Pulmonary artery endothelial cell (primary cell): ENCODE data around the gene ADAMTSL1. TPM values are rescaled to one million over a fixed set of nuclear protein-coding genes. Genes with fewer than 3 reads are reported as not detected.

ENCODE experiments used
- DNase-seq: peaks from one replicate; pipeline ENCODE4 v3.0.0-alpha.2; 2011; ENCODE audit warnings: low read depth, low spot score
- total RNA-seq: library from RNA; depleted of rRNA; stranded (reverse); fragments of >200 nt; gene quantifications from 2 replicates; pipeline ENCODE4 v1.2.3, GENCODE V29; 2014

Gene ADAMTSL1
- total RNA-seq, 1 donor from 2014 or later = 26.9 TPM

DNA sequence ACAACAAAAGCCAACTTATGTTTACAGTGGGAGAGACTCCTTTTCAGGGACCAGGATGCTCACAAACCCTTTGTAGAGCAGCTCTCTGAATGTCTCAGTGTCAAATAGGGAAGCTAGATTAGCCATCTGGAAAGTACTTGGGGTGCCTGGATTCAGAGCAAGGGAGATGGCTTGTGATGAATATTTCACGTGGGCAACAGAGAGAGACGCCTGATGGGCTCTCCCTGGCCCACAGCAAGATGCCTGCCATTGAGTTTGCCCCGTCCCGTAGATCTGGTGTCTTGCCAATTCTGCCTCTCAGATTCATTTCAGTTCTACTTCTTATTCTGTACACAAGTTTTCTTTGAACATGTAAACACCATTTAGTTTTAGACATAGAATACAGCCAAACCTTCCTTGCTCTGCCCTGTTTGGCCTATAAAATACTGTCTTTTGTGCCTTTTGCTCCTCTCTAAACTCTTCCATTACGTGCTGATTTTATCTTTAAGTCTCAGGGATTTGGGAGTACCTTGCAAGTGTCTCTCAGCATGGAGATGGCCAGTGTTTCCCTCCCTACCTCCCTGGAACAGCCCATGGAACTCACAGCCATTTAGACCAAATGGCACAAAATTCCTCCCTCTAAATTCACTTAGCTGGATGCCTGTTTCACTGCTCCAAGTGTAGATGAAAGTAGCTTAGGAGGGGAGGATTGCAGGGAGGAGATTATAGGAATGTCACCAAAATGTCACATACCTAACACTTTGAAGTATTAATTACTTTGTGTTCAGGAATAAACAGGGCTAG lies 324.7 kb downstream of the ADAMTSL1 start:
- DNase-seq = no peak

DNA sequence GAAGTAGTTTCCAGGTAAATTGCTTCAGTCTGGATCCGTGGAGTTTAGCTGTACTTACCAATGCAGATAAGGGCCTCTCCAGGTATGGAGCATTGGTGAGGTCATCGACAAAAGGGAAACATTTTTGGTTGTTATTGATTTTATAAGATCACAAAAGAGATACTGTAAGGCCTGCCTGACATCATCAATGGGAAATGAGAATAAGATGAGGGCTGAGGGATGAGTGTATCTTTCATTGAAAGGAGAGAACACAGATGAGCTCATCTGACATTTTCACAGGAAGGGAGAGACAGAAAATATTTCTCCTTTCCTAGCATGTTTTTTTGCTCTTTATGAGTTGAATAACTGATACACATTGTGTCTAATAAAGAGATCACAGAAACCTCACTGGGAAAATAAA lies 325.5 kb downstream of the ADAMTSL1 start:
- DNase-seq = no peak

DNA sequence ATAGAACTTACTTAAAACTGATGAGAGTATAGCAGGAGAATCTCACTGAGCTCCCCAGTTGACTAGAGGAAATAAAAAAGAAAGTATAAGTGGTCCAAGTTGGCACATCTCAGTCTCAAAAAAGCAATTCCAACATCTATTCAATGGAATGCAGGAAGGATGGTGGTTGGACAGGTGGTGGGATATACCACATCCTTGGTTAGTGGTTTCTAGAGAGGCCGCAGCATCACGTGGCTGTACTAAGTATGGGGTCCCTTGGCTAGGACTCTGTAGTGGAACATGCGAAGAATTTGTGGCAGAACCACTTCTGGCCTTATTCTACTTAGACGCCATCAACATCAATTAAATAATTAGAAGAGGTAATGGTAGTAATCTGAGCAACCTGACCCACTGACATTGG lies 326.6 kb downstream of the ADAMTSL1 start:
- no peak for DNase-seq

DNA sequence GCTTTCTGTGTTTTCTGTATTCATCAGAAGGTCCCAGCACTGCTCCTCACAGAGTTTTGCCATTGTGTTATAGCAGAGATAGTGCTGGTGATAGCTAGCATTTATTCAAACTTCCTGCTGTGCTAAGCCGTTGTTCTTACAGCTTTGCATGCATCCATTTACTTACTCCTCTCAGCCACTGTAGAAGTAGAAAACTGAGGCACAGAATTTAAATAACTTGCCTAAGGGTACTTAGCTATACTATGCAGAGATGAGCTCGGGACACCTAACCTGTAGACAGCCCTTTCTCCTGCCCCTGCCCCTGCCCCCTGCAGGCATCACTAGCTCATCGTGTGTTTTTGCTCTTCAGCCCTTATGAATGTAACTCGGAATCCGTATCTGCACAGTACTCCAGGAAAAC lies 331.4 kb downstream of the ADAMTSL1 start:
- no peak for DNase-seq

DNA sequence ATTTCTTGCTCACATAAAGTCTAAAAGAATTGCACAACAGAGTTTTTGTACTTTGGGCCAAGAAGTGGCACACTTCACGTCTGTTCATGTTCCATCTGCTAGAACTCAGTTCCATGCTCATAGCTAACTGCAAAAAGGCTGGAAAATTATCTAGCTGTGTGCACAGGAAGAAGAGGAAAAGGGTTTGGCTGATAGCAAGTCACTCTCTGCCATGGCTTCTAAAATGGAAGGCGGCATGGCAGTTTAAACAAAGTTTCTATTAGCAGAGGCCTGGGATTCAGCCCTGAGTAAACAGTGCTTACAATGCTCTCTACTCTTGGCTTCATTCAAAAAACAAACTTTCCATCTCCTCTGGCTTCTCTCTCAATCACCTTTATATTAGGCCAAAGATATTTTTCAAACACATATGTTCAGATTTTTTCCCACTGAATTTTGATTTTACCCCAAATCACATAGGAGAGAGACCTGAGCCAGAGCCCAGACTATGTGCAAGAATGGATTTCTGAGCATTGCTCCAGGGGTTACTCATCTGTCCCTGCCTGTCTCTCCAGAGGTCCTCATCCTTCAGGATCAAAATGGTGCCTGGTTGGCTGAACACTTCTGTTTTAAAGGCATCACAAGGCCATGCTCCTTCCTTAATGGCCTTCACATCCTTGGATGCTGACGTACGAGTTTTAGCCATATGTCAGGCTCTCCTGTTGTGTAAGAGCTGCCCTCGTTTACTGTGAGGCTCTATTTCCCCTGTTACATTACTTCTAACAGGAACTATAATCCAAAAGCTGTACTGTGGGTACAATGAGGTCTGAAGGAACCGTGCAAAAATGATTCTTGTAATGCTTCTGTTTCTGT lies 332.5 kb downstream of the ADAMTSL1 start:
- no peak for DNase-seq

DNA sequence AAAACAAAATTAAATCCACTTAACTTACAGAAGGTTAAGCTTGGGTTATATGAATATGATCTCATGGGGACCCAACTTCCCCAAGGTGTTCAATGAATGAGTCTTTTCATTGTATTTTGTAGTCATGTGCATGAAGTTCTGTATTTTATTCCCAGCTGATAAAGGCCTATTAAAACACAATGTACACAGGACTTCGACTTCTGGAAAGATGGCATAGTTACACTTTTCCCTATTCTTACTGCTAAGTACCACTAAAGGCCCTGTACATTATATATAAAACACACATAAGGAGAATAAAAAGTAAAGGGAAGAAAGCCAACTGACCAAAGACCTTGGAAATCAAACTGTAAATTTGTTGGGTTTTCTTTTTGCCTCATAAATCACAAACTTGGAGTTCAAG lies 336.6 kb downstream of the ADAMTSL1 start:
- no peak for DNase-seq

DNA sequence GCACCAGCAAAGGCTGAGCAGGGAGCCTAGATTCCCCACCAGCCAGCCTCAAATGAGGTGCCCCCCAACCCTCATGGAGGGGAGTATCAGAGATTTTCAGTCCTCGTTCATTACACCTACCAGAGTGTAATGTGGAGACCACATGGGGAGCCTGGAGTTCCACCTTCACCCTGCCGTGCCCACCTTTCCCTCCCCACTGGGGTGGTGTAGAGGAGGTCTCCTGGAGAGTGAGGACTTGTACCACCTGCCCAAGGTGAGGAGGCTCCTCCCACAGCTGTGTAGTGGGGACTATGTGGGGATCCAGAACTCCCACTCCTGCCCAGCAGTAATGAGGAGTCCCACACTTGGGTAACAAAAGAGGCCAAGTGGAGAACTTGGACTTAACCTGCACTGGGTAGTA lies 337.2 kb downstream of the ADAMTSL1 start:
- no peak for DNase-seq

DNA sequence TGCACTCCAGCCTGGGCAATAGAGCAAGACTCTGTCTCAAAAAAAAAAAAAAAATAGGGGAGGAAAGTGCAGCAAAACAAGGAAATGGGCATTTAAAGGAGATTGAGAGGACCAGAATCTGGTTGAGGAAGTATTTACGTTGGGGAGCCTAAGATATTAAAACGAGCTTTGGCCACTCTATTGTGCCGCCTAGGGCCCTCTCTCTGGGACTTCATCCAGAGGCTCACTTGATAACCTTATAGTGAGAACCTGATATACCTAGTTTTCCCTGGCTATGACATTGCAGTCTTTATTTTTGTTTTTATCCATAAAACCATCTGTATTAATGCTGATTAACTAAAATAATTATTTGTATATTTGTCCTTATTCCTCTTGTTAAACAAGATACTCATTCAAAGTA lies 345.5 kb downstream of the ADAMTSL1 start:
- DNase-seq = no peak

DNA sequence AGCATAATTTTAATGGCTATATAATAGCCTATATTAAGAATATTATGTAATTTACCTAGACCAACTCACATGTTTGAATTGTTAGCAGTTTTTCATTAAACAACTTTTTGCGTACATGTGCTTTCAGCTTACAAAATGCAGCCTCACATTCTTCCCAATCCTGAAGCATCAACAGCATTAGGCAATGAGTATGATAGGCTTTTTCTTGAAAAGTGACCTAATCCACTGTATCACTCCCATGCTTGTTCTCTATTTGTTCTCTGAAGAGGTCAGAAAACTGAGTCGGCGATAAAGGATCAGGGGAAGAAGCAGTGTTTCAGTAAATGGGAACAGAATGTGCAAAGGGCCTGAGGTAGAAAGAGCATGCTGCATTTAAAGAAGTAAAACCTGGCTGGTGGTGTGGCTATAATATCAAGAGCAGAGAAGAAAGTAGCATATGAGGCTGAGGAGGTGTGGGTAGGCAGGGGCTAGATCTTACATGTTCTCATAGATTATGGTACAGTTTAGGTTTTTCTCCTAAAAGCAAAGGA lies 346.7 kb downstream of the ADAMTSL1 start:
- no peak for DNase-seq

DNA sequence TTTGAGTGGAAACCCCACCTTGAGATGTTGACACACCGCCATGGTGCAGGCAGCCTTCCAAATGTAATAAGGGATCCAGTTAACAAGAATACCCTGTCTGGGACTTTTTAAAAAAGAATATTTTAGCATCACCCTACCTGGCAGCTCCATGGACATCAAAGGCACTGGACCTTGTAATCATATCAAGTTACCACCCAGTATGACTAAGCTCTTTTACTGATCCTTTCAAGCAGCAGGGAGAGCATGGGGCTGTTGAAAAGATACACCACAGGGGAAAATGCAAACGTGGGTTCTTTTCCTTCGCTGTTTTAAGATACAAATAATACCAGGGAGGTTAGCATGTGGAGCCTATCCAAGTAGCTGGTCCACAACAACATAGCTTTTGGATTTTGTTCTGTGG lies 347.8 kb downstream of the ADAMTSL1 start:
- DNase-seq = no peak

DNA sequence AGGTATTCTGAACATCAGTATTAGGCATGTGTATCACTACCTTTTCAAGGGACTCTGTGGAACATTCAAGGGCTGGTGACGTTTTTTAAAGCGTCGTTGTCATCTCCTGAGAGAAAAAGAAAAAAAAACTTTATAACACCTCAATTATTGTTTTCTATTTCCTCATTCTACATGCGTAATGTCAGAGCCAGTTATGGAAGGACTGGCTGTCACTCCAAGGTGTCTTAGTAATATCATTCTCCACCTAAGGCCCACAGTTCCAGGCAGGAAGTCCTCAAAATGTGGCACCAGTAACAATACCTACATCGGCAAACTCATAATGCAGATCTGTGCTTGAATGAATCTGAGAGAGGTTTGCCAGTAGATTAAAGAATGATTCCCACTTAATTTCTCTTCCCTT lies 348.9 kb downstream of the ADAMTSL1 start:
- no peak for DNase-seq

DNA sequence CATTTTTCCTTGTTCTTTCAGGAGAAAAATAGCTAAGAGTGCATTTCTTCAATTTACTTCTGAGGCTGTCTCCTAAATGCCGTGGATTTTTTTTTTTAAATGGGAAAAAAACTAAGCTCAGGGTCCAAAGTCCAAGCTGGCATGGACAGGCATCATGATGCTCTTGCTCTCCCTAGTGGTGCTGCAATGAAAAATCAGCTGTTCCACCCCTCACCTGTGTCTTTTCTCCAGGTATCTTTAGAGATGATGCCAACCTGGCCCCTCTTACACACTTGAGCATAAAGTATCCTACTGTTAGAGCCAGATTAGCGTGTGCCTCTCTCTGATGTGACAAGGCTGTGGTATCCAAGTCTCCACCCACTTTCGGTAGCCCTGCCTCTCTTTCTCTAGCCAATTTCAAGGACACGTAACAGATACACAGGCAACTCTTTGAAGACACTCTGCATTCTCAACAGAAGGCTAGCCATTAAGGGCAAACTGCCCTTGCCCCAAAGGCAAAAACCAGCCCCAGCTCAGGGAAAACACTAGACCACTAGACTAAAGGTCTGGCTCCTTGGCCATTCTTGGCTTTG lies 350.2 kb downstream of the ADAMTSL1 start:
- no peak for DNase-seq

DNA sequence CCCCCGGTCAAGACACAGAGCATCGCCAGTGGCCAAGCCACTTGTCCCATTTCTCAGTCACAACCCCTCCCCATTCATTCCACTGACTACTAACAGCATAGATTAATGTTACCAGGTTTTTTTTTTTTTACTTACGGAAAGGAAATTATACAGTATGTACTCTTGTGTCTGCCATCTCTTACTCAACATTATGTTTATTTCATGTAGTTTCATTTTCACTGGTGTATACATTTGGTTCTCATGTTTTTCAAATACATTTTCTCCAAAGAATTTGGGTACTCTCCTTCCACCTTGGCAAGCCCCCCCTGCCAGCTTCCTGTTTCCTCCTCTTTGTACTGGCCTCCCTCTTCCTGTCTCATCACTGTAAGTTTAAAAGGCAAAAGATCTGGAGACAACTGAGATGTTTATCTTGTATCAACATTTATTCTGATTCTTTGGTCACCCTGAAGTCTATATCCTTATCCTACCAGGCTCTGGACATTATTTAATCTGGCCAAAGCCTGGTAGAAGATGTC lies 351.8 kb downstream of the ADAMTSL1 start:
- no peak for DNase-seq

DNA sequence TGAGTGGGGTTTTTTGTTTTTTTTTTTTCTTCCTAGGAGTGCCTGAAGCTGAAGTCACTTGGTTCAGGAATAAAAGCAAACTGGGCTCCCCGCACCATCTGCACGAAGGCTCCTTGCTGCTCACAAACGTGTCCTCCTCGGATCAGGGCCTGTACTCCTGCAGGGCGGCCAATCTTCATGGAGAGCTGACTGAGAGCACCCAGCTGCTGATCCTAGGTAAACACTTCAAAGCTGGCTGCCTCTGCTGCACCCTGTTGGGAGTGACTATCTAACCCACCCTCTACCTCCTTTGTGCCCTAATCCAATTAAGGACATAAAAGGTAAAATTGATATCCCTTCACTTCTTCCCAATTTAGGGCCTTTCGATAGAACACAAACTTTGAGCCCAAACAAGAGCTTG lies 352.3 kb downstream of the ADAMTSL1 start:
- DNase-seq = no peak

DNA sequence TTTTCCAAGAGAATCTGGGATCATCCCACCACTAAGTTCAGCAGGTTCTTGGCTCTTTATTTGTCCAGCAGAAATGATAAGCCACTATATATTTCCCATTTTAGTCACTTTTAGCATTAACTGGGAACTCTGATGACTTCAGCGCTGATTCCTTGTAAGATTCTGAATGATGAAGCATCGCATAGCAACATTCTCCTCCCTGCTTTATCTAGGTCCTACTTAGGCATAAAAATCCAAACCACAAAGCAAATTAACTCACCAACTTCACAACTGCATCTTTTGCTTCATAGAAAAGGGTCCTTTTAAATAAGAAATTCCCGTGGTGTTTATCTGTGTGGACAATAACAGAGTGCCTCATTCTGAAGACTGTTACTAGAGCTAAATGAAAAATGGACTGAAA lies 355.1 kb downstream of the ADAMTSL1 start:
- no peak for DNase-seq

DNA sequence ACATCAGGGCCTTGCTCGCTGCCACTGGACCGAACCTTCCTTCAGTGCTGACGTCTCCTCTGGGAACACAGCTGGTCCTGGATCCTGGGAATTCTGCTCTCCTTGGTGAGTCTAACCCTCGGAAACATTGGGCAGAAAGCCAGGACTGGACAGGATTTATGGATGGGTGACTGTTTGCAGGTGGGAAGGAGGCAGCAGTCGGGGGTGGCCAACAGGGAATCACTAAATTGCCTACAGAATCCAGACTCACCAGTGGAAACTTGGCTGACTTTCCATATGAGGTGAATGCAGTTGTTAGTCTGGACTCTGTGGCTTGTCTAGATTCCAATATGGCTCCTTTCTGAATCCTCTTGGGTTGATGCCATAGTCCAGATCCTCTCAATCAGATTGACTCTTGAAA lies 355.9 kb downstream of the ADAMTSL1 start:
- no peak for DNase-seq

DNA sequence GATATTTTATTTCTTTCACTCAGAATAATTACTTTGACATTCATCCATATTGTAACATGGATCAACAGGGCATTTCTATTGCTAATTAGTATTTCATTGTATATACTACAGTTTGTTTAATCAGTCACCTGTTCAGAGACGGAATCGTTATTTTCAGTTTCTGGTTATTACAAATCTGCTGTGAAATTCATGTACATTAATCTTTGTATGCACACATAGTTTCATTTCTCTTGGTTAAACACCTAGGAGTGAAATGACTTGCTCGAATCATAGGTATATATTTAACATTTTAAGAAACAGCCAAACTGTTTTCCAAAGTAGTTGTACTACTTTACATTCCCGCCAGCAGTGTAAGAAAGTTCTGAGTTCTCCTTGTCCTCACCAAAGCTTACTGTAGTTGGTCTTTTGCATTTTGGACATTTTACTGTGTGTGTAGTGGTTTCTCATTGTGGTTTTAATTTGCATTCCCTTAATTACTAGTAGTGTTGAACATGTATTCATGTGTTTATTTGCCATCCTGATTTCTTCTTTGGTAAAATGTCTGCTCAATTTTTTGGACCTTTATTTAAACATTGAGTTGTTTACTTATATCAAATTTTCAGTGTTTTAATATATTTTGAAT lies 360.9 kb downstream of the ADAMTSL1 start:
- DNase-seq = no peak

DNA sequence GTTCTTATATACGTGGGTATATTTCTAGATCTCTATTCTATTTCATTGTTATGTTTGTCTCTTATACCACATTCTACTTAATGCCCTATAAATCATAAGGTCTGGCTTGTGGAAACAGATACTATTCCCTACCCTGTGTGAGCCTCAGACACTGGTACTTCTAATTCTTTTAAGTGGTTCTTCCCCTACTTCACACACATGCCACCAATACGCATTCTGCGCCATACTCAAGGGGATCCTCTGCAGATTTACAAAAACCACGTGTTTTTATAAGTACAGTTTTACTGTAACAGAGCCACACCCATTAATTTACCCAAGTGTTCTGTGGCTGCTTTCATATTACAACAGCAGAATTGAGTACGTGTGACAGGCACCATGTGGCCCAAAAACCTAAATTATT lies 363.4 kb downstream of the ADAMTSL1 start:
- no peak for DNase-seq

DNA sequence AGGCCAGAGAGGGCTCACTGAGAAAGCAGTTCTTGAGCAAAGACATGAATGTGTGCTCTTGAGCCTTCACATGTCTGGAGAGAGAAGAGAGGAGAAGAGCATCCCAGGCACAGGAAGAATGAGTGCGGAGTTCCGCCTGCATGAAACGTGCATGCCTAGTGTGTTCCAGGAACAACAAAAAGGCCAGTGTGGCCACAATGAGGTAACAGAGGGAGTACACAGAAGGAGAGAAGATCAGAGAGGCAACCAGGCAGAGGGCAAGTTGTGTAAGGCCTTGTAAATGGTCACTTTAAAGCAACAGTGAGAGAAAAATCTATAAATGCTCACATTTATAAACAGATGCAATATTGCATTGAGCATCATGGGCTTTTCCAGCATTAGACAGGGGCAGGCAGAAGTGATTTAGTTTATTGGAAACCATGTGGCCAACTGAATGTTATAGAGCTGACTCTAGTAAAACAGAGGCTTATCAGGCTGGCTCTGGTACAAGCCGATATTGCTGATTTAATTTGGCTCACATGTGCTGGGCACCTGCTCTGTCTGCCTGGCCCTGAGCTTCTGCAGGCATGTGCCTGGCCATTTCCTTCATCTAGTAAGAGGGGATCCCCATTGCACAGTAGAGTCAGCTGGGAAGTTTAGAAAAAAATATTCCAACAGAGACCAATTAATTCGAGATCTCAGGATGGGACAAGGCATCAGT lies 373.8 kb downstream of the ADAMTSL1 start:
- DNase-seq = no peak

DNA sequence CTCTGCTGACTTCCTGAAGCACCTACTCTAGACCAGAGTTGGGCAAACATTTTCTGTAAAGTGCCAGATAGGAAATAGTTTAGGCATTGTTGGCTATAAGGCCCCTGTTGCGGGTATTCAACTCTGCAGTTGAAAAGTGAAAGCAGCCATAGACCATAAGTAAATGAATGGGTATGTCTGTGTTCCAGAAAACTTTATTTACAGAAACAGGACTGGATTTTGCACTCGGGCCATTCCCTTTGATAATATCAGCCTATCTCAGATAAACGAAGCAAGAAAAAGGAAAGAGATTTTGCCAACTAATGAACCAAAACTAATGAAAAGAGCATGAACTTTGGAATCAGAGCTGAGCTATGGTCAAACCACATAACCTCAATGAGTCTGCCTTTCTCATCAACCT lies 374.7 kb downstream of the ADAMTSL1 start:
- DNase-seq = no peak

DNA sequence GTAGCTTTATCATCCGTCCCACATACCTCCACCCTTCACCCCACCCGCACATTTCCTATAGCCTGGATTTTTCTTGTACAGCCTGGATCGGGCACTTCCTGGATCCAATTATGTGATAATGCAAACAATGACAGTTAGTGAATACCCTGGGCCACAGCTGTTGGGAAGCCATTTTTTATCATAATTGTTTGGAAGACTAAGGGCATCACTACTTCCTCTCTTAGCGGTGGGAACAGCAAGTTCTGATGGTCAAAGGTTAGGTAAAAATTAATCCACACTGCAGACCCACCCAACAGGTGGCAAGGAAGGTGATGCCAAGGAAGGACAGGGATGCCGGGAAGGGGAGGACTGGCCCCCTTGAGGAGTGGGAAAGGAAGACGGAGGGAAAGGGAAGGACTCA lies 375.3 kb downstream of the ADAMTSL1 start:
- peak; percentile 5 for DNase-seq
